Left cardiac atrium (tissue), 4 donors: ENCODE measurements around the gene RAG2. TPM values are rescaled to one million over a fixed set of nuclear protein-coding genes. Genes with fewer than 3 reads are reported as not detected.
A peak's percentile ranks its signal among the peaks of the same experiment; 100 is the strongest.

Source experiments
- ATAC-seq, 2 donors: fragments of 200-7000 bp; cut with Tn5 transposase; one replicate each; pipeline ENCODE4 v1.9.1; 2020; ENCODE audit warnings: mild to moderate bottlenecking in 2 of 2, moderate library complexity in 2 of 2
- DNase-seq: peaks from one replicate; pipeline ENCODE4 v3.0.0-alpha.2; 2020
- intact Hi-C, 2 donors: fragments of 100-400 bp; cut with DNase I; formaldehyde crosslinking; loops; one replicate each; pipeline versions ENCODE4 v1.14.1 to v1.15.1; 2022 to 2023
- total RNA-seq, 2 donors: library from RNA; stranded (reverse); fragmentation: NEBNext Ultra II Directional; extraction: Animal tissue kit (Norgen Biotek cat#: 25700); gene quantifications; one replicate each; pipeline ENCODE4 v1.2.1, GENCODE V29; 2021
- donor health status: DM: no; HTN: yes; CAD: no.
- donor health status: DM: no; HTN: yes; CAD: no; lungs with severe emphysema.
- donor health status: DM: yes; HTN: yes; CAD: no.
- donor health status: Dilated cardiomyopathy.

Gene RAG2
- total RNA-seq, 2 donors from 2014 or later, result not detected

- DNase-seq, result no peak
- intact Hi-C loops, result no loop called here
- ATAC-seq, result no peak
Observed at GRCh38 chr11:36605221-36606216, 7.5 kb upstream of the RAG2 start.

GRCh38 chr11:36602135-36602534 is 4.1 kb upstream of the RAG2 start:
- no peak for ATAC-seq
- no peak for DNase-seq
- intact Hi-C loops, result no loop called here

GRCh38 chr11:36601155-36601554 is 3.1 kb upstream of the RAG2 start:
- DNase-seq, result no peak
- no peak for ATAC-seq
- intact Hi-C loops, result no loop called here

GRCh38 chr11:36600180-36600579 is 2.1 kb upstream of the RAG2 start:
- no peak for DNase-seq
- intact Hi-C loops, result no loop called here
- no peak for ATAC-seq

GRCh38 chr11:36596880-36597279 is 1.2 kb downstream of the RAG2 start:
- intact Hi-C loops, result no loop called here
- ATAC-seq (no peak), DNase-seq (no peak)

- peak; percentile 24 for DNase-seq
- peak; percentile 100 for ATAC-seq
- intact Hi-C loops, result no loop called here
Observed at GRCh38 chr11:36594316-36594989, 3.6 kb downstream of the RAG2 start, which contains the start of gene IFTAP. Gene IFTAP, plus strand, starts transcription at chr11:36594502. Its CDS starts 15,602 bp downstream, at chr11:36610104.

GRCh38 chr11:36591433-36591832 is 6.6 kb downstream of the RAG2 start:
- no peak for ATAC-seq
- intact Hi-C loops, result no loop called here

GRCh38 chr11:36590513-36590912 is 7.5 kb downstream of the RAG2 start:
- intact Hi-C loops, result no loop called here
- DNase-seq, result no peak
- ATAC-seq, result no peak

More at GRCh38 chr11:36591433-36591832, 6.6 kb downstream of the RAG2 start:
- DNase-seq, result no peak

- intact Hi-C loops, result no loop called here
- DNase-seq (no peak), ATAC-seq (no peak)
Observed at GRCh38 chr11:36588099-36588498, 9.9 kb downstream of the RAG2 start.

- ATAC-seq, result no peak
Observed at GRCh38 chr11:36586543-36586942, 11.5 kb downstream of the RAG2 start.

GRCh38 chr11:36583667-36584066 is 14.4 kb downstream of the RAG2 start:
- no peak for DNase-seq
- ATAC-seq, result no peak
- intact Hi-C loops, result no loop called here

More at GRCh38 chr11:36586543-36586942, 11.5 kb downstream of the RAG2 start:
- no peak for DNase-seq
- intact Hi-C loops, result no loop called here

GRCh38 chr11:36581536-36581935 is 16.5 kb downstream of the RAG2 start:
- intact Hi-C loops, result no loop called here
- ATAC-seq (no peak), DNase-seq (no peak)

GRCh38 chr11:36578458-36578857 is 19.6 kb downstream of the RAG2 start:
- no peak for DNase-seq

GRCh38 chr11:36577859-36578258 is 20.2 kb downstream of the RAG2 start:
- ATAC-seq, result no peak
- intact Hi-C loops, result no loop called here
- no peak for DNase-seq

More at GRCh38 chr11:36578458-36578857, 19.6 kb downstream of the RAG2 start:
- ATAC-seq, result no peak
- intact Hi-C loops, result no loop called here

- DNase-seq (no peak), ATAC-seq (no peak)
- intact Hi-C loops, result no loop called here
Observed at GRCh38 chr11:36577373-36577772, 20.7 kb downstream of the RAG2 start.

- DNase-seq (no peak), ATAC-seq (no peak)
- intact Hi-C loops, result no loop called here
Observed at GRCh38 chr11:36574486-36574885, 23.6 kb downstream of the RAG2 start.

GRCh38 chr11:36569095-36569494 is 28.9 kb downstream of the RAG2 start:
- no peak for ATAC-seq
- no peak for DNase-seq
- intact Hi-C loops, result loop anchor here (5.0 kb wide), 2 partner anchors 53 to 103 kb away; no protein-coding TSS in a partner anchor

GRCh38 chr11:36567694-36568093 is 30.3 kb downstream of the RAG2 start, which contains the start of gene RAG1:
Gene RAG1, plus strand, starts transcription at chr11:36568007. Its CDS starts 5,298 bp downstream, at chr11:36573305.
- ATAC-seq, result no peak
- intact Hi-C loops, result loop anchor here (5.0 kb wide), 2 partner anchors 55 to 105 kb away; no protein-coding TSS in a partner anchor

GRCh38 chr11:36566407-36567053 is 31.5 kb downstream of the RAG2 start:
- intact Hi-C loops, result loop anchor here (5.0 kb wide), 2 partner anchors 56 to 106 kb away; no protein-coding TSS in a partner anchor
- DNase-seq (no peak), ATAC-seq (no peak)

More at GRCh38 chr11:36567694-36568093, 30.3 kb downstream of the RAG2 start, which contains the start of gene RAG1:
- no peak for DNase-seq
